Mucosa of rectum (tissue), 2 donors: ENCODE data around the gene MYO5C.
"Not testable (repeated sequence)": the region's sequence is repeated elsewhere in the genome, so short reads cannot be mapped to it uniquely, and the experiment has no call there.

Experiments used
- H3K27ac ChIP-seq, 2 donors: one replicate each; pipeline ENCODE4 v1.7.0; 2013; ENCODE audit warnings: inconsistent platforms in 2 of 2, low read depth in 2 of 2, low read length in 2 of 2
- H3K27me3 ChIP-seq, 2 donors: one replicate each; pipeline ENCODE4 v1.7.0; 2013; ENCODE audit warnings: low read length in 2 of 2; ENCODE audit not compliant: control insufficient read depth in 2 of 2, insufficient read depth in 2 of 2
- H3K36me3 ChIP-seq, 2 donors: one replicate each; pipeline ENCODE4 v1.7.0; 2013; ENCODE audit warnings: low read length in 2 of 2; ENCODE audit not compliant: control insufficient read depth in 2 of 2, insufficient read depth in 2 of 2
- H3K4me1 ChIP-seq, 2 donors: one replicate each; pipeline ENCODE4 v1.7.0; 2013; ENCODE audit warnings: low read length in 2 of 2, mild to moderate bottlenecking in 1 of 2; ENCODE audit not compliant: control insufficient read depth in 2 of 2, insufficient read depth in 2 of 2
- H3K4me3 ChIP-seq, 2 donors: one replicate each; pipeline ENCODE4 v1.7.0; 2013; ENCODE audit warnings: low read length in 2 of 2
- H3K9ac ChIP-seq, 2 donors: one replicate each; pipeline ENCODE4 v1.7.0; 2013; ENCODE audit warnings: low read length in 2 of 2, low read depth in 1 of 2, mild to moderate bottlenecking in 1 of 2
- H3K9me3 ChIP-seq, 2 donors: one replicate each; pipeline ENCODE4 v1.7.0; 2013; ENCODE audit warnings: low read length in 2 of 2; ENCODE audit not compliant: control insufficient read depth in 2 of 2
- donor health status: healthy.
- donor health status: Normal muscosa, but diverticular disease.

MYO5C gene

DNA sequence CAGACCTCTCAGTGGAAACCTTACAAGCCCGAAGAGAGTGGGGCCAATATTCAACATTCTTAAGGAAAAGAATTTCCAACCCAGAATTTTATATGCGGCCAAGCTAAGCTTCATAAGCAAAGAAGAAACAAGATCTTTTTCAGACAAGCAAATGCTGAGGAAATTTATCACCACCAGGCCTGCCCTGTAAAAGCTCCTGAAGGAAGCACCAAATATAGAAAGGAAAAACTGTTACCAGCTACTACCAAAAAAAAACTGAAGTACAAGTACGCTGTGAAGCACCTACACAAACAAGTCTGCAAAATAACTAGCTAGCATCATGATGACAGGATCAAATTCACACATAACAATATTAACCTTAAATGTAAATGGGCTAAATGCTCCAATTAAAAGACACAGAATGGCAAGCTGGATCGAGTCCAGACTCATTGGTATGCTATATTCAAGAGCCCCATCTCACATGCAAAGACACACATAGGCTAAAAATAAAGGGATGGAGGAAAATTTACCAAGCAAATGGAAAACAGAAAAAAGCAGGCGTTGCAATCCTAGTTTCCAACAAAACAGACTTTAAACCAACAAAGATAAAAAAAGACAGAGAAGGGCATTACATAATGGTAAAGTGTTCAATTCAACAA lies 130.0 kb downstream of the MYO5C start:
- H3K4me1 ChIP-seq, H3K36me3 ChIP-seq, H3K27me3 ChIP-seq, H3K9ac ChIP-seq, H3K27ac ChIP-seq, H3K9me3 ChIP-seq, H3K4me3 ChIP-seq: not testable (repeated sequence)

- Histone ChIP-seq H3K36me3 (no peaks in the 10 kb centered on the region), H3K27ac (no peak overlapping the region), H3K4me1 (no peaks in the 10 kb centered on the region), H3K27me3 (no peaks in the 10 kb centered on the region), H3K9me3 (no peaks in the 10 kb centered on the region), H3K9ac (no peak overlapping the region), H3K4me3 (no peak overlapping the region)
Observed at GRCh38 chr15:52164631-52165265, 130.9 kb downstream of the MYO5C start.

DNA sequence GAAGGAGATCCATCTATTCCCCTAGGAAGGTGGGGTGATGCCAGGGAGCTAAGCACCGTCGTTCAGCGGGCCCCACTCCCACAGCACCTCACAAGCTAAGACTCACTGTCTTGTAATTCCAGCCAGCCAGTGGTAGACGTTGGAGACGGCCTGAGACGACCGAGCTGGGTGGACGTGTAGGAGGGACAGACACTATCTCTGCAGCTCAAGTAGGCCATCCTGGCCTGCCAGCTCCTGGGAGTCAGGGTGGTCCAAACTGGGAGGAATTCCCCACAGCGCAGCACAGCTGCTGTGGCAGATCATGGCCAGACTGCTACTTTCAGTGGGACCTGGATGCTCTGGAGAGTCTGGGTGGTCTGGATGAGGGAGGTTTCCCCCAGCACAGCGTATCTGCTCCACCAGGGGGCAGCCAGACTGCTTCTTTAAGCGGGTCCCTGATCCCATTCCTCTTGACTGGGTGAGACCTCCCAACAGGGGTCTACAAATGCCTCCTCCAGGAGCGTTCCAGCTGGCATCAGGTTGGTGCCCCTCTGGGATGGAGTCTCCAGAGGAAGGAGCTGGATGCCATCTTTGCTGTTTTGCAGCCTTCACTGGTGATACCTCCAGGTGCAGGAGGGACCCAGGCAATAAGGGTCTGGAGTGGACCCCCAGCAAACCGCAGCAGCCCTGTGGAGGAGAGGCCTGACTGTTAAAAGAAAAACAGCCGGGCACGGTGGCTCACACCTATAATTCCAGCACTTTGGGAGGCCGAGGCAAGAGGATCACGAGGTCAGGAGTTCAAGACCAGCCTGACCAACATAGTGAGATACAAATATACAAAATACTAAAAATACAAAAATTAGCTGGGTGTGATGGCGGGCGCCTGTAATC lies 132.0 kb downstream of the MYO5C start:
- Histone ChIP-seq H3K9ac (no peak overlapping the region), H3K9me3 (no peaks in the 10 kb centered on the region), H3K4me1 (no peaks in the 10 kb centered on the region), H3K4me3 (no peak overlapping the region), H3K27me3 (no peaks in the 10 kb centered on the region), H3K36me3 (no peaks in the 10 kb centered on the region), H3K27ac (no peak overlapping the region)

- no peaks in the 10 kb centered on the region for H3K36me3 ChIP-seq
- no peak overlapping the region for H3K4me3 ChIP-seq
- H3K9ac ChIP-seq: no peak overlapping the region
- no peak overlapping the region for H3K27ac ChIP-seq
- no peaks in the 10 kb centered on the region for H3K9me3 ChIP-seq
- H3K27me3 ChIP-seq: no peaks in the 10 kb centered on the region
- H3K4me1 ChIP-seq: no peaks in the 10 kb centered on the region
Observed at GRCh38 chr15:52162876-52163275, 132.7 kb downstream of the MYO5C start.

DNA sequence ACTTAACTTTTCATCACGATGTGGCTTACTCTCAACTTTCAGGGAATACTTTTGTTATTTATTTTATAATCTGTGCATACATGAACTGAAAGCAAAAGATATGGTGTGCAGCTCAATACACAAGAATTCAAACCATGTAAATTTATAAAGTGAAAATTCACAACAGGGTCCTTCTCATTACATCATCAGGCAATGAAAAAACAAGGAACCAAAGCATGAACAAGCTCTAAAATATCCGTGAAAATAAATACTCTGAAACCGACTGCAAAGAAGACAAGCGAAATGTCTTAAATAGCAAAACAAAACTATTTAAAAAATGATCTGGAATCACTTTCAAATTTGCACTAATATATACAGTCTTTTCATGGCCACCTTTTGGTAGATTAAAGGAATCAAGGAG lies 133.3 kb downstream of the MYO5C start:
- no peaks in the 10 kb centered on the region for H3K36me3 ChIP-seq
- no peak overlapping the region for H3K27ac ChIP-seq
- H3K4me3 ChIP-seq: no peak overlapping the region
- no peaks in the 10 kb centered on the region for H3K9me3 ChIP-seq
- no peaks in the 10 kb centered on the region for H3K4me1 ChIP-seq
- H3K27me3 ChIP-seq: no peaks in the 10 kb centered on the region
- no peak overlapping the region for H3K9ac ChIP-seq

- Histone ChIP-seq H3K4me1 (no peaks in the 10 kb centered on the region), H3K27ac (no peak overlapping the region), H3K4me3 (no peak overlapping the region), H3K9ac (no peak overlapping the region), H3K9me3 (no peaks in the 10 kb centered on the region), H3K27me3 (no peaks in the 10 kb centered on the region), H3K36me3 (no peaks in the 10 kb centered on the region)
Observed at GRCh38 chr15:52161406-52161966, 134.1 kb downstream of the MYO5C start.

GRCh38 chr15:52159645-52160044 lies 136.0 kb downstream of the MYO5C start:
- H3K9me3 ChIP-seq: no peaks in the 10 kb centered on the region
- no peak overlapping the region for H3K4me3 ChIP-seq
- H3K27ac ChIP-seq: no peak overlapping the region
- no peaks in the 10 kb centered on the region for H3K27me3 ChIP-seq
- no peaks in the 10 kb centered on the region for H3K36me3 ChIP-seq
- H3K9ac ChIP-seq: no peak overlapping the region
- no peaks in the 10 kb centered on the region for H3K4me1 ChIP-seq

DNA sequence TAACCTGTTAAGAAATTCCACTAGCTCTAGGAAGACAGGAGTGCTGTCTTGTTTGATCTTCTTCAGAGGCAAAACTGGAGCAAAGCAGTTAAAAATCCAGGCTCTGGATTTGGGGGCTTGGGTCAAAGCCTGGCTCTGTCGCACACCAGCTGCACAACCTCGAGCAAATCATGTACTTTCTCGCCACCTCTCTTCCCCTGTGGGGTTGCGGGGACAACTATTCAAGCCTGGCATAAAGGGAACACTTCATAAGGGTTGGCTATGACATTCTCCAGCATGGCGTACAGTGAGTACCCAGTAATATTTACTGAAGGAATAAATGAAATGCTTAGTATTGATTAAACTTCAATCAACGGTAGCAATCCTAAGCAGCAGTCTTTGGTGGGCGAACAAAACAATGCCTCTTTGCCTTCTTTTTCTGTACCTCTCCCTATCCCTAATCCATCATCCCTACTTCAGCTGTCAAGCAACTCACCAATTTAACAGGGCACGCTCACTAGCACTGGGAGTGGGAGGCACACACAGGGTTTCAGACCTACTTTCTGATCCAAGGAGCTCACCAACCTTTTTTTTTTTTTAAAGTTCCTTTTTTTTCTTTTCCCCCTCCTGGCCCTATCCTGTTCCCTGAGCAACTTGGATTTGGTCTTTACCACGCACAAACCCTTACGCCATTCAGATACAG lies 137.4 kb downstream of the MYO5C start:
- Histone ChIP-seq H3K9ac (no peak overlapping the region), H3K4me3 (no peak overlapping the region), H3K36me3 (no peaks in the 10 kb centered on the region), H3K27me3 (no peaks in the 10 kb centered on the region), H3K27ac (no peak overlapping the region), H3K9me3 (no peaks in the 10 kb centered on the region), H3K4me1 (no peaks in the 10 kb centered on the region)

DNA sequence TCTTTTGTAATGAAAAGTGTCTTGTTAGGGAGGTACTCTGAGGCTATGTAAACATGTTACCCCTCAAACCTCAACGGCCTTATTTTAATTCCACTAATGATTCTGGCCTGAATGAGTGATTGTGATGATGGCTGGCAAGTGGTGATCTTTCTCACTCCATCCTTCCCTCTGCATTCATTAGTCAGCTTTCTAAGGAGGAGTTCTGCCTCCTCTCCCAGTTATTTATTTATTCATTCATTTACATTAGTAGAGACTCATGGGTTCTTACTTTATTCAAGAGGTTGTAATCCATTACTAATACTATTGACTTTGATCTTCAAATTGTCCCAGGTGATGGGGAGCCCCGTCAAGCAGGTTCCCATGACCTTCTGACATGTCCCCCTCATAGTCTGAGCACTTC lies 139.7 kb downstream of the MYO5C start:
- Histone ChIP-seq H3K27ac (no peak overlapping the region), H3K9me3 (no peaks in the 10 kb centered on the region), H3K9ac (no peak overlapping the region), H3K27me3 (no peaks in the 10 kb centered on the region), H3K4me1 (peaks cover 0 to 5% of the 10 kb centered on the region in 2 donors), H3K36me3 (peaks cover 0 to 5% of the 10 kb centered on the region in 2 donors), H3K4me3 (no peak overlapping the region)
